ENCODE measurements around the gene MPL.
"Not testable (repeated sequence)": the region's sequence is repeated elsewhere in the genome, so short reads cannot be mapped to it uniquely, and the experiment has no call there.

Gene MPL

DNA sequence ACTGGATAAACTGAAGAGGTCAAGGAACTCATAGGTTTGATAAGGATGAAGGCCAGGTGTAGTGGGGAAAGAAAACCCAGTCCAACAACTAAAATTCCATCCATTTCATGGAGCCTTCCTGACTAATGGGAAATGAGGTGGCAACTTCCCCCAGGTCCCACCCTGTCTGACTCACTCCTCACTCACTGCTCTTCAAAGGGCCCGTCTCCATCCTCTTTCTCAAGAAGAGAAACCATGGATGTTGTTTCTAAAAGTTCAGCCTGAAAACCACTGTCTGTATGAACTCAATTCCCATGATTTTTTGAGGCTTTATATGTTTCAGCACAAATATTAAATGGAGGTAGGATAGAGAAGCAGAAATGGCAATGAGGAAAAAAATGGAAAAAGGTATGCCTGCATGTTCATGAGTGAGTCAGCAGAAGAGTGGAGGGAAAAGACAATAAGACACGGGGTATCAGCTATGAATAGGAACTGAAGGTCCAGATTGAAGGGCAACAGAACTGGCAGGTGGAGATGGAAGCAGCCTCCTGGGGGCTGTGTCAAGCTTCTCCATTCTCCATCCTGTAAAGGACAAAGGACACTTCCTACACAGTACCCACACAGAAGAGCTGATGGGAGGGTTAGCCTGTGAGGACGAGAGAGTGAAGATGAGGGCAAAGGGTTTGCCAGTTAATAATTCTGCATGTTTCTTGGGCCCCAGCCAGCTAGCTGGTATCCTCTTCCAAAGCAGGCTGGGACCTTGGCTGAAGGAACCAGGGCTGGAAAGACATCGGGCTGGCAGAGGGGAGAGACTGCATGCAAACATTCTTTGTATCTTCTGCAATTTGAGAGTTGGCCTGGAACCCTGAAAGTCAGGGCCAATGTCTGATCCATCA is 35.7 kb downstream of the MPL start:
- DNase-seq (ENCODE audit: low read depth in 1 of 2, low spot score in 1 of 2), result no peak

DNA sequence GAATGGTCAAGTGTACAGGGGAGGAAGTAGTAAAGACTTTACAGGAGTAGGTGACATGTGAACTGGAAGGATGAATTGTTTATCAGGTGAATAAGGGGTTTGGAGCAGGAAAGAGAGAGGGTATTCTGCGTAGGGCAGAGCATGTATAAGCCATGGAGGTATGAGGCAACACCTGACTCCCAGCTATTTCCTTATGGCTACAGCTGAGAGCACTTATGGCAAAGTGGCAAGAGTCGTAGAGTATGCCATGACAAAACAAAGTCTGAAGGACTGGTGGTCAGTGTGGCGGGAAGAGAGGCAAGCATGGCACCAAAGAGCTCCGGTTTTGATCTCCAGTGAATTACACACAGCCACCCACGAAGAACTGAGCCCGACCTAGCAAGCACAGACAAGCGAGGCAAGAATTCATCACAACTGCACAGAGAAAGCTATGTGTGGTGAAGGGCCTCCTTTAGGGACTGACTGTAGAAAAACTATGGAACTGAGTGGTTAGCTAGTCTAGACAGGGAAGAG is 39.2 kb downstream of the MPL start:
- no peak for DNase-seq (ENCODE audit: low read depth in 1 of 2, low spot score in 1 of 2)

DNA sequence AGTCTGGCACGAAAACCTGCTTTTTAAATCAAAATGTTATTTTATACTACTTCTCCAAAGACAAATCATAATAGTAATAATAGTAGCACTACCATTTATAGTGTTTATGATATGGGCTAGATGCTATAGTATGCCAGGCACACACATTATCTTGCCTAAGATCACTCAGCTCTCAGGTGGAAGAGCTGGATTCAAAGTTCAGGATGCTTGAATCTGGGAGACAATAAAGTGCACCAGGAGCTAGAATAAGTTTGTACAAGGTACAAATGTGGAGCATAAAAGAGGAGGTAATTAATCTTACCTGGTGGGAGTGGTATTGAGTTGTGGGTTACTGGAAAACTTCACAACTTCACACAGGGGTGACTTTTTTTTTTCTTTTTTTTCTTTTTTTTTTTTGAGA is 40.2 kb downstream of the MPL start:
- DNase-seq (ENCODE audit: low read depth in 1 of 2, low spot score in 1 of 2), result no peak

DNA sequence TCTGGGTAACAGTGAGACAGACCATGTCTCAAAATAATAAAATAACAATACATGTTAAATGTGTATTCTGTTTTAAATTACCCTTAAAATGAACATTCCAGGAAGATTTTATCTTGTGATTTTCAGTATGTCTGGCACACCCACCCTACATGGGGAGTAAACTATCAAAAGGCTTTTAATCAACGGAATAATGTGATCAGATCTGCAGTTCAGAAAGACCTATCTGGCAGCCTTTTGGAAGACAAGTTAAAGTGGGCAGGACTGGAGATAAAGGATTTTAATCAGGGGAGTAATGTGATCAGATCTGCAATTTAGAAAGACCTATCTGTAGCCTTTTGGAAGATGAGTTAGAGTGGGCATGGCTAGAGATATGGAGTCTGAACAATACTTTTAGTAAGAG is 41.9 kb downstream of the MPL start:
- no peak for DNase-seq (ENCODE audit: low read depth in 1 of 2, low spot score in 1 of 2)

DNA sequence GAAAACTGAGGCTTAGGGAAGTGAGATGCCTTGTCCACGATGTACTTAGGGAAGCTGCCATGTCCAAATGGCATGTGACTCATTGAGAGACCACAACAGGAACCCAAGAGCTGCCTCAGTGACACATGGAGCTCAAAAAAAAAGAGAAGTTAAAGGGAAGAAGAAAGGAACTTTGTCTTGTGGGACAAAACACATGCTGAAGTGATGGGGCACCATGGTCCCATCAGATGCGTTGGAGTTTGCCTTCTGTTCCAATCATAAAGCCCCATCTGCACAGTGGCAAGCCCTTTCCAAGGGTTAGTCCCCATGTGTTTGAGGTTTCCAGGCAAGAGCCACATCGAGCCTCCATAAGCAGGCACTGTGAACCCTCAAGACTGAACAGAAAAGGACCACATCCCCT is 44.0 kb downstream of the MPL start:
- DNase-seq (ENCODE audit: low read depth in 1 of 2, low spot score in 1 of 2), result no peak

DNA sequence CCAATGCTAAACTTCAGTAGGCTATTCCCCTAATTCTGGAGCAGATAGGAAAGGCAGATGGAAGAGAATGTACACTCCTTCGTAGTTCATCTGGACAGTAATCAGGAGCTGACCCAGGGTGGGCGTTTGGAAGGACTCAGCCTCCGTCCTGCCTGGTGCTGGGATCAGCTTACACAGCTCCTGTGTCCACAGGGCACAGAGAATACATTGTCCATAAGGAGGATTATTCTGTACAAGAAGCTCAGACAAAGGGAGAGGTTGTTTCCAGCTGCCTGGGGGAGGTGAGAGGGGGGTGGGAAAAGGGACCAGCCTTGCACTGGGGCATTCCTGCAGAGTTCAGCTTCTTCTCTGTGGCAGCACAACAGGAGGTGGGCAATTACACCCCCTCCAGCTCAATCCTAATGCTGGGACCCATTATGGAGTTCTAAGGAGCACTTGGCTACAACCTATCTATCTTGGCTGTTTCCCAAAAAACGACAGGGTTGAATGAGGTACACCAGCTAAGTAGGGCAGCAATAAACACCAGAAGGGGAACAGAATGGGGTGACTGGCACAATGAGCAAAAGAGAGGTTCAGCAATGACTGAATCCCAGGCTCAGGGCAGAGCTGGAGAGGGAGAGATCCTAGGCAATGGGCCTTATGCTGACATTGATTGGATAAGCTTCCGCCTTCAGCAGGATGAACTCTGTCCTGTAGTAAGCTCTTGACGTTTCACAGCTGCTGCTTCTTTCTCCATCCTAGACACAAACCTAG is 44.6 kb downstream of the MPL start:
- DNase-seq (ENCODE audit: low read depth in 1 of 2, low spot score in 1 of 2), result no peak

DNA sequence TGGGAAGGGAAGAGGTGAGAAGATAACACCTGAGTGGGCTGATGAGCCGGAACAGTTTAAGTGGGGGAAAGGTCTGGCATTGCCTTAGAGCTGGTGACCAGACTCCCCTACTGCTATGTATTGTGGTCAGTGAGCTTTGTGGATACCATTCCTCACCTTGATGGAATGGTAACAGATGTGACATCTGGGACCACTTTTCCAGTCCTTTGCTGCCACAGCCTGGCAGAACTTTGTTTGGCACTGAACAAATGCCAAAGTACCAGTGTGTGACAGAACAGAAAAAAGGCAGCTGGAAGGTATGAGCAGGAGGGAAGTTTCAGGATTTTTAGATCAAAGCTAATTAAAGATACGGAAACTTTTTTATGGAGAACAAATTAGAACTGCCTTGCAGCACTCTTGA is 45.8 kb downstream of the MPL start:
- no peak for DNase-seq (ENCODE audit: low read depth in 1 of 2, low spot score in 1 of 2)

DNA sequence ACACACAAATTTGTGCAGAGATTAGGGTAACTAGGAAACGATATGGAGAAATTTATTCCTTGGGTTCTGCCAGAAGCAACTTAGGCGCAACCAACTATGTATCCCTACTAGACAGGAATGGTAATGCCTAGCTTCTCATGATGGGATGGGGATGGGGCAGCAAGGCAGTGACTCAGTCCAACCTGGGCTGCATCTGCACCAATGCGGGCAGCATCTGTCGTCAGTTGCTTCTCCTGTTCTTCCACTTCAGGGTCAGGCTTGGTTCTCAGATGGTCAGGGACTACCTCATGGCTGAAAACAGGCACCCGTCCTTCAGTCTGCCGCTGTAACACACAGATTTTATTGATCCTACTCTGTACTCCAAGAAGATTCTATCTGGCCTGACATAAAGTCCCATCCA is 49.1 kb downstream of the MPL start:
- DNase-seq (ENCODE audit: low read depth in 1 of 2, low spot score in 1 of 2), result no peak

DNA sequence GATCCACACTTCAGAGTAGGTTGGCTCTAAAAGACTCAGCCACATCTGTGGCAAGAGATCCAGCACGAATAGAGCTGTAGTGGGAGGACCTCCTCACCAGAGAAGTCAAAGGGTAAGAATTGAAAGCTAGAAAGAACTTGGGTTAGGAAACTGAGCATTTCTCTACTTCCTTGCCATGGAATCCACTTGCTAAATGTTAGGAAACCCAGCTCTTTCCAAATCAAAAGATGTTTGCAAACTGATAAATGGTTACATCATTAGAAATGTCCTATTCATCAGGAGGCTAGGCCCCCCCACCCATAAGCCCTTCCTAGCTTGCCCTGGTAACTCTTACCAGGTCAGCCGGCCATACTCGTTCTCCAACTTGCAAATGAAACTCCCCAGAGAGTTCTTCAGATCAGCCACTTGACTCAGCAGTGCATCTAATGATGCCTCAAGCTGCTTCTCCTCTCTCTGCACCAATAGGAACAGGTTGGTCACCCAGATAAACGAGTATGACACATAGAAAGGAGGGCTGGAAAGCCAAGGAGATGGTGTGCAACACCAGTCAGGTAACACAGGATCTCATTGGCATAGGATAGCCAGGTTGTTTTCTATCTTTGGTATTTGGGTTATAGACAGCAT is 50.5 kb downstream of the MPL start:
- DNase-seq (ENCODE audit: low read depth in 1 of 2, low spot score in 1 of 2), result no peak

DNA sequence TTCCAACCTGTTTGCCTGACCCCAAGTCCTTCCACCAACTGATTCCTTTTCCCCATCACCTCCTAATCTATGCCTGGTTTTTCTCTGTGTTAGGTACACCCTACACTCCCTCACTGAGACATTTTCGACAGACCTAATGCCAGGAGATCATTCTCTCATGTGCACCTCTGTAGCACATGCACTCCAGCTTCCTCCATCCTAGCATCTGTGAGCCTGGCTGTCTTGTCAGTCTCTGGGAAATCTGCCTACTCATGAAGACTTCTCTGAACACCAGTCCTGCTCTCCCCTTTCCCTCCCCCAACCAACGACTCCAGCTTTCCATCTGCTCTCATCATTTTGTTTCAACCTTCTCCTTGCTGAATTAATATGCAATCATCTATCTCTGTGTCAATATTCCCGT is 51.0 kb downstream of the MPL start:
- DNase-seq (ENCODE audit: low read depth in 1 of 2, low spot score in 1 of 2), result no peak

DNA sequence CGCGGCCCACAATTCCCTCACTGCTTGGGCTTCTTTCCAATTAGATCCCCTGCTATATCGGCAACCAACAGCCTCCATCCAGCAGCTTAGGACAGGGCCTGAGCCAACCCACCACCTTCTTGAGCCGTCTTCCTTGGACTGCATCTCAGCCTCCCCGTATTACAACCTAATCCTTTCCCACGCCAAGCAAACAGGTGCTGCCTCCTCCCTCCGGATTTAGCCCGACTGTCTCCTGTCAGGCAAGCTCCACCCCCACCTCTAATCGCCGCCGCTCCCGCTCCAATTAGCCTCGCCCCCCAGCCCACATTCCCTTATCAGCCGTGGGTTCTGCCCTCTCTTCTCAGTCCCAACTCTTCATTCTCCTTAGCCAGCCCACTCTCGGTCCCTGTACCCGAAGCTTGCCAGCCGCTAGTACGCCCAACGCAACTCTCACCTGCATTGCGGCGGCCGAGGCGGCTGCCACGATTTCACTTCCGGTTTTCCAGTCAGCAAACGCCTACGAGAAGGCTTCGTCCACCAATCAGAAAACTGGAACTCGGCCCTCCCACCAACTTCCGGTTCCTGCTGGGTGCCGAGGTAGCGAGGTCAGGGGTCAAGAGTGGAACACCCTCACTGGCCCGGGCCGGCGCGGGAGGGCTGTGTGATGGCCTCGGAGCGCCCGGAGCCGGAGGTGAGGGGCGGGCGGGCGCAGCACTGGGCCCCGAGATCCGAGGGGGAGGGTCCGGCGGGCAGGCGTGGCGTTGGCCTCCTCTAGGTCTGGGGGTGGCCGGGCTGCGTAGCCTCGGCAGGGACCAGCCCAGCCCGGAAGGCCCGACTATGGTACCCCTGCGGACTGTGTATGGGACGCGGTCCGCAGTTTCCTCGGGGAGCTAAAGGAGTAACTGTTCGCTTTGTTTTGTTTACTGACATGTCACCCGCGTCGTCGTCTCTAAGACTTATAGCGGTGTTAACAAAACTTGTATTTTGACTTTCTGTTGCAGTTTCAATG is 52.0 kb downstream of the MPL start, which contains the start of the genes MED8 and SZT2:
Gene MED8 (minus strand): TSS at position 475 of the 988 bp plus-strand sequence. CDS start 36 bp downstream, at position 439.
Gene SZT2 (plus strand): TSS at position 574 of the 988 bp plus-strand sequence. CDS start 70 bp downstream, at position 644.
- peak; percentile 84 to 93 for DNase-seq (ENCODE audit: low read depth in 1 of 2, low spot score in 1 of 2)

DNA sequence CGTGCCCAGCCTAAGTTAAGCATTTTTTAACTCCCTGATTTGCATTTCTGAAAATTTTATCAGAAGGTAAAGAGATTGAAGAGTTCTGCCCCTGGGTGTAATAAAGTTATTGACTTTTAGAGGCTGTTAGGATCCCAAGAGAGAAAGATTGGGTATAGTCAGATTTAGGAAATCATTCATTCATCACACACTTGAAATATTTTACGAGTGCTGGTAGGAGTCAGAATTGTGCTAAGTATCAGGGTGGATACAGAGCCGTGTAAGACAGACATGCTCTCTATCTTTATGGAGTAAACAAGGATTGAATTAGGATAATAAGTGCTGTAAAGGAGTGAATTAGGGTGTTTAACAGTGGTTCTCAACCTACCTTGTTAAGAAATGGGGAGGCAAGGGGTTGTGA is 55.1 kb downstream of the MPL start:
- no peak for DNase-seq (ENCODE audit: low read depth in 1 of 2, low spot score in 1 of 2)

DNA sequence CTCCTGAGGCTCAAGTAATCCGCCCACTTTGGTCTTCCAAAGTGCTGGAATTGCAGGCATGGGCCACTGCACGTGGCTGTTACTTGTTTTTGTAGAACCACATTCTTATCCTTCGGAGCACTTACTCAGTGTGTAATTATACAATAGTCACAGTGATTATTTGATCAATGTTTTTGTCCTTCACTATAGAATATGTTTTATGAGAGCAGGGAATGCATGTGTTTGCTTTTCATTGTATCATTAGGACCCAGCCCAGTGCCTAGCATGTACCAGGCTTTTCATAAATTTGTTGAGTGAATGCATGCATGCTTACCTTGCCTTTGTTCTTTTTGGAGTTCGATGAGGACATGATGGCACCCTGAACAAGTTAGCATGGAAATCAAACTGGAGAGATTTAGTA is 57.9 kb downstream of the MPL start:
- no peak for DNase-seq (ENCODE audit: low read depth in 1 of 2, low spot score in 1 of 2)

DNA sequence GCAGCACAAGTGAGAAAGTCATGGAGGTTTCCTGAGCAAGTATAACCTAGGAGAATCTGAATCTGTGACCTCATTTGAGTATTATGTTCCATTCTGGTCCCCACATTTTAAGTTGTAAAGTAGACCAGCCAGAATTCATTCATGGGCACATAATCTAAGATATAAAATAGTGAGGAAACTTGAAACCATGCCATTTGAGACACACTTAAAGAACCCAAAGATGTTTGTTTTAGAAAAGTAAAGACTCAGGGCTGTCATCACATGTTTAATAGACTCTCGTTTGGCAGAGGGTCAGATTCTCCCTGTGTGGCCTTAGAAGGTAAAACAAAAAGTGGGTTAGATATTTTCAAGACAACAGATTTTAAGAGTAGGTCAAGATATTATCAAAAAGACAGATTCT is 58.4 kb downstream of the MPL start:
- no peak for DNase-seq (ENCODE audit: low read depth in 1 of 2, low spot score in 1 of 2)

DNA sequence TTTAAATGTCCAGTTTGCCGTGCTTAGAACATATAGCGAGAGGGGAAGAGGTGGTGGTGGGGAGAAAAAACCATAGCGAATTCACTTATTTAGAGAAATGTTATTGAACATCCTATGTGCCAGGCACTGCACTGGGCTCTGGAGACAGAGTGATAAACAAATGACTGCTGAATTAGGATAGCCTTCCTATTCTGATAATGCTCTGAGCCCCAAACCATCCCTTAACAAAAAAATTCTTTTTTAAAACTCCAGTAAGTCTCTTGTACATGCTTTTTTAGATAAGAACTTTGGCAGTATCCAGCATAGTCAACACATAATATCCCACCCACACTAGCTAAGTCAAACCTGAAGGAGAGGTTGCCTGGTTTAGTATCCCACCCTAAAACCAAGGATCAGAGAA is 60.6 kb downstream of the MPL start:
- DNase-seq (ENCODE audit: low read depth in 1 of 2, low spot score in 1 of 2), result no peak

DNA sequence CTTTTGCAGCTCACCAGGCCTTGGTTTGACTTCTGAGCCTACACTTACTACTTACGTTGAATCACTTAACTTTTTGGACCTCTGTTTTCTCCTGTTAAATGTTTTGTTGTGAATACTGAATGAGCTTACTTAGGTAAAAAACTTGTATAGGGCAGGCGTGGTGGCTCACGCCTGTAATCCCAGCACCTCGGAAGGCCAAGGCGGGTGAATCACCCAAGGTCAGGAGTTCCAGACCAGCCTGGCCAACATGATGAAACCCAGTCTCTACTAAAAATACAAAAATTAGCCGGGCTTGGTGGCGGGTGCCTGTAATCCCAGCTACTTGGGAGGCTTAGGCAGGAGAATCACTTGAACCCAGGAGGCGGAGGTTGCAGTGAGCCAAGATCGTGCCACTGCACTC is 62.8 kb downstream of the MPL start:
- DNase-seq (ENCODE audit: low read depth in 1 of 2, low spot score in 1 of 2), result not testable (repeated sequence)

DNA sequence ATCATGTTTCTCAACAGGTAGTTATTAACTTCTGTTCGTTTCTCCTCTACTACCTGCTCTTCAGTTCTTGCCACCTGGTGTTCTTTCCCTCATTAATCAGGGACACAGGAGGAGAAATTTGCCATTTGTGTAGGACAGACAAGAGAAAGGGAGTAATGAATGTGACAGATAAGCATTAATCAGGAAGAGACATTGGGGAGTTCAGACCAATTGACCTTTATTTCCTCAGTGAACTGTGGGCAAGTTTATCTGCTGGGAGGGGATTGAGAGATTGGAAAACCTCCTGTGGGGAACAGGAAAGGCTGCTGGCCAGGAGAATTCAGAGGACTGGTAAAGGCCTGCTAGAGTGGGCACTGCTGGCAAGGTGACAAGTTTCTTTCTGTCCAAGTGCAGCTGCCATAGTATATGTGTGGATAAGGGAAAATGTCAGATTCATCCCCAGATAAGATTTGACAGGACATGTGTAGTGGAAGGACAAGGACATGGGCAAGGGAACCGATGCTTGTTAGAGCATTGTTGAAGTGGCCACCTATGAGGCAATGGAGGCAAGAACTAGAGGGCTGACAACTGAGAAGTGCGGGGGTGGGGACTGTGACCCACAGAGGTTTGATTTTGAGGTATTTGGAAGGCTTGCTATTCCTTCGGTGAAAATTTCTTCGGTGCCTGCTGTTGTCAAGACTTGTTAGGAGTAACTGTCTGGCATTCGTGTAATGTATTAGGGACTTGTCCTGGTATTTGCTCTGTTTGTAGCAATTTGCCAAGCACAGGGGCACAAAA is 64.7 kb downstream of the MPL start:
- no peak for DNase-seq (ENCODE audit: low read depth in 1 of 2, low spot score in 1 of 2)
